ENCODE data around the gene TENM4. TPM values are rescaled to one million over a fixed set of nuclear protein-coding genes. Genes with fewer than 3 reads are reported as not detected.

Gene TENM4
- total RNA-seq, 1 experiment from 2014 or later = 0.39 TPM

DNA sequence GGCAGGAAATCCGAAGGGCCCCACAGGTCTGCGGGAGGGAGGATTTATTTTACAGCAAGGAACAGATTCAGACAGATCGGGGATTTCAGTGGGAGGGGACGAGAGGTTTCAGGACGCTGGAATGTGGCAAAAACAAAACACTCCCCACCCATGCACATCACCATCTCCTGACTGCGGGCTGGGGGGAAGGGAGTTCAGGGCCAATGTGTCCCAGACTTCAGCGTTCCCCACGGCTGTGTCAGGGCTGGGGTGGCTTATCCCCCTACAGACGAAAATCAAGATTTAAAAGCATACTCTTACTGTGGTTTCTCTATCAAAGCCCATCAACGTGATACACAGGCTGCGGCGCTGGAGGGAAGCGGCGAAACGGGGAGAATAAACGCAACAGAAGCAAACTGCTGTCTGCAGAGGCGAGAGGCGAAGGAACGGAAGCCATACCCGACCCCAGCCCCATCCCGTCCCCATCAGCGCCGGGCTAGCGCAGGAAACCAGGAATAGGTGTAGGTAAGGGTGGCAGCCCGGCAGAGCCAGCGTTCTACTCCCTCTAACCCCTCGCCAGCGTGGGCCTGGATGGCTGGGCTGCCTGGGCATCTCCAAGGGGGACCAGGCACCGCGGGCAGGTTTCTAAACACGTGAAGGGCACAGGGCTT is 2.7 kb downstream of the TENM4 start:
- H3K27ac ChIP-seq (ENCODE audit: low read length) = no peak overlapping the region
- in situ Hi-C loops (cut with HindIII; ENCODE audit: low pct_unique_long_range_greater_than_20kb, low sequenced_read_pairs) = no loop called here
- TF ChIP-seq POLR2AphosphoS5 (IDR thresholded peaks at IDR 0.05; ENCODE audit: low read depth, low read length) (no peak), TCF7L2 (IDR thresholded peaks at IDR 0.05; ENCODE audit: low read depth, low read length) (no peak)
- H3K4me3 ChIP-seq (ENCODE audit: low read depth in 2 of 2, low read length in 2 of 2) = peak overlapping the region; percentile 42 to 43
- ATAC-seq (peak; percentile 4; the same call in 1 of the 2 replicates), DNase-seq (ENCODE audit: low read depth, low spot score) (no peak)
- peaks cover 19% of the 10 kb centered on the region for H3K4me1 ChIP-seq (ENCODE audit: control insufficient read depth, insufficient read depth, low read length)
- POLR2A ChIA-PET = interaction anchor here (0.6 kb wide), 1 partner anchor 15 kb away, joined by 3 read pairs; no protein-coding TSS in a partner anchor
- H3K27me3 ChIP-seq (ENCODE audit: control insufficient read depth, insufficient read depth, low read length) = peaks cover 68% of the 10 kb centered on the region
- no peaks in the 10 kb centered on the region; the same call in 1 of the 2 replicates for H3K36me3 ChIP-seq (ENCODE audit: control insufficient read depth, insufficient read depth, low read length)
- intact Hi-C loops (cut with micrococcal nuclease; ENCODE audit: unreplicated experiment) = no loop called here
- H3K9me3 ChIP-seq (ENCODE audit: control insufficient read depth, insufficient read depth, low read depth, low read length) = no peaks in the 10 kb centered on the region
- no TSS peak for BruUV-seq (replicated peaks)
- CTCF ChIA-PET = no interaction called here

GRCh38 chr11:79437278-79437980 is 3.4 kb downstream of the TENM4 start:
- peak; percentile 60 for ATAC-seq
- DNase-seq (ENCODE audit: low read depth, low spot score) = no peak
- intact Hi-C loops (cut with micrococcal nuclease; ENCODE audit: unreplicated experiment) (no loop called here), in situ Hi-C loops (cut with HindIII; ENCODE audit: low pct_unique_long_range_greater_than_20kb, low sequenced_read_pairs) (no loop called here)
- no peak overlapping the region for H3K27ac ChIP-seq (ENCODE audit: low read length)
- peak overlapping the region; percentile 42 to 43 for H3K4me3 ChIP-seq (ENCODE audit: low read depth in 2 of 2, low read length in 2 of 2)
- TF ChIP-seq SIN3A (IDR thresholded peaks at IDR 0.05; ENCODE audit: borderline replicate concordance, insufficient read depth, low read depth, low read length) = no peak
- no peaks in the 10 kb centered on the region for H3K9me3 ChIP-seq (ENCODE audit: control insufficient read depth, insufficient read depth, low read depth, low read length)
- peaks cover 19% of the 10 kb centered on the region for H3K4me1 ChIP-seq (ENCODE audit: control insufficient read depth, insufficient read depth, low read length)
- ChIA-PET CTCF (no interaction called here), POLR2A (interaction anchor here (0.6 kb wide), 1 partner anchor 16 kb away, joined by 3 read pairs; no protein-coding TSS in a partner anchor)
- no TSS peak for BruUV-seq (replicated peaks)
- H3K36me3 ChIP-seq (ENCODE audit: control insufficient read depth, insufficient read depth, low read length) = no peaks in the 10 kb centered on the region; the same call in 1 of the 2 replicates
- peaks cover 63% of the 10 kb centered on the region for H3K27me3 ChIP-seq (ENCODE audit: control insufficient read depth, insufficient read depth, low read length)

- in situ Hi-C loops (cut with HindIII; ENCODE audit: low pct_unique_long_range_greater_than_20kb, low sequenced_read_pairs) (no loop called here), intact Hi-C loops (cut with micrococcal nuclease; ENCODE audit: unreplicated experiment) (no loop called here)
- CTCF ChIA-PET = no interaction called here
- H3K9me3 ChIP-seq (ENCODE audit: control insufficient read depth, insufficient read depth, low read depth, low read length) = no peaks in the 10 kb centered on the region
- DNase-seq (ENCODE audit: low read depth, low spot score) = no peak
- peaks cover 62% of the 10 kb centered on the region for H3K27me3 ChIP-seq (ENCODE audit: control insufficient read depth, insufficient read depth, low read length)
- no peaks in the 10 kb centered on the region; the same call in 1 of the 2 replicates for H3K36me3 ChIP-seq (ENCODE audit: control insufficient read depth, insufficient read depth, low read length)
- ATAC-seq = no peak
- TF ChIP-seq SIN3A (IDR thresholded peaks at IDR 0.05; ENCODE audit: borderline replicate concordance, insufficient read depth, low read depth, low read length) = no peak
- TF ChIP-seq, protein P1, sequence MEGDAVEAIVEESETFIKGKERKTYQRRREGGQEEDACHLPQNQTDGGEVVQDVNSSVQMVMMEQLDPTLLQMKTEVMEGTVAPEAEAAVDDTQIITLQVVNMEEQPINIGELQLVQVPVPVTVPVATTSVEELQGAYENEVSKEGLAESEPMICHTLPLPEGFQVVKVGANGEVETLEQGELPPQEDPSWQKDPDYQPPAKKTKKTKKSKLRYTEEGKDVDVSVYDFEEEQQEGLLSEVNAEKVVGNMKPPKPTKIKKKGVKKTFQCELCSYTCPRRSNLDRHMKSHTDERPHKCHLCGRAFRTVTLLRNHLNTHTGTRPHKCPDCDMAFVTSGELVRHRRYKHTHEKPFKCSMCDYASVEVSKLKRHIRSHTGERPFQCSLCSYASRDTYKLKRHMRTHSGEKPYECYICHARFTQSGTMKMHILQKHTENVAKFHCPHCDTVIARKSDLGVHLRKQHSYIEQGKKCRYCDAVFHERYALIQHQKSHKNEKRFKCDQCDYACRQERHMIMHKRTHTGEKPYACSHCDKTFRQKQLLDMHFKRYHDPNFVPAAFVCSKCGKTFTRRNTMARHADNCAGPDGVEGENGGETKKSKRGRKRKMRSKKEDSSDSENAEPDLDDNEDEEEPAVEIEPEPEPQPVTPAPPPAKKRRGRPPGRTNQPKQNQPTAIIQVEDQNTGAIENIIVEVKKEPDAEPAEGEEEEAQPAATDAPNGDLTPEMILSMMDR (IDR thresholded peaks at IDR 0.05) = no peak
- TF ChIP-seq REST (IDR thresholded peaks at IDR 0.05; ENCODE audit: insufficient read depth in 1 of 2, low read depth in 2 of 2, low read length in 1 of 2) = no peak
- TF ChIP-seq TCF7L2 (IDR thresholded peaks at IDR 0.05; ENCODE audit: low read depth, low read length) = no peak
- TF ChIP-seq POLR2AphosphoS5 (IDR thresholded peaks at IDR 0.05; ENCODE audit: low read depth, low read length) = no peak
- POLR2A ChIA-PET = no interaction called here
- H3K4me3 ChIP-seq (ENCODE audit: low read depth in 2 of 2, low read length in 2 of 2) = peak overlapping the region; percentile 42 to 43
- BruUV-seq (replicated peaks) = no TSS peak
- no peak overlapping the region for H3K27ac ChIP-seq (ENCODE audit: low read length)
- peaks cover 19% of the 10 kb centered on the region for H3K4me1 ChIP-seq (ENCODE audit: control insufficient read depth, insufficient read depth, low read length)
Observed at GRCh38 chr11:79436919-79437277, 3.9 kb downstream of the TENM4 start.
